Subcutaneous abdominal adipose tissue (tissue), 5 donors: Measurements from ENCODE around the gene EIF4E1B.
"Not testable (repeated sequence)": the region's sequence is repeated elsewhere in the genome, so short reads cannot be mapped to it uniquely, and the experiment has no call there.

ENCODE experiments used
- H3K27ac ChIP-seq: one replicate; pipeline ENCODE4 v1.7.0; 2013; ENCODE audit warnings: low read depth, mild to moderate bottlenecking, inconsistent platforms, low read length, moderate library complexity
- H3K27me3 ChIP-seq, 5 donors: one replicate each; pipeline ENCODE4 v1.7.0; 2013; ENCODE audit warnings: low read length in 5 of 5, inconsistent platforms in 1 of 5; ENCODE audit not compliant: control insufficient read depth in 5 of 5, insufficient read depth in 4 of 5
- H3K36me3 ChIP-seq, 5 donors: one replicate each; pipeline ENCODE4 v1.7.0; 2013; ENCODE audit warnings: low read length in 5 of 5; ENCODE audit not compliant: control insufficient read depth in 5 of 5, insufficient read depth in 5 of 5
- H3K4me1 ChIP-seq, 5 donors: one replicate each; pipeline ENCODE4 v1.7.0; 2013; ENCODE audit warnings: low read length in 5 of 5, mild to moderate bottlenecking in 3 of 5, moderate library complexity in 1 of 5; ENCODE audit not compliant: control insufficient read depth in 5 of 5, insufficient read depth in 5 of 5
- H3K4me3 ChIP-seq, 5 donors: one replicate each; pipeline ENCODE4 v1.7.0; 2013; ENCODE audit warnings: low read length in 5 of 5, low read depth in 1 of 5
- H3K9ac ChIP-seq, 5 donors: one replicate each; pipeline ENCODE4 v1.7.0; 2013; ENCODE audit warnings: low read length in 5 of 5, mild to moderate bottlenecking in 4 of 5, moderate library complexity in 3 of 5
- H3K9me3 ChIP-seq, 5 donors: one replicate each; pipeline ENCODE4 v1.7.0; 2013; ENCODE audit warnings: low read length in 5 of 5; ENCODE audit not compliant: control insufficient read depth in 5 of 5
- donor health status: healthy.
- donor health status: healthy.
- donor health status: healthy.
- donor health status: healthy.
- donor health status: healthy.

EIF4E1B gene

DNA sequence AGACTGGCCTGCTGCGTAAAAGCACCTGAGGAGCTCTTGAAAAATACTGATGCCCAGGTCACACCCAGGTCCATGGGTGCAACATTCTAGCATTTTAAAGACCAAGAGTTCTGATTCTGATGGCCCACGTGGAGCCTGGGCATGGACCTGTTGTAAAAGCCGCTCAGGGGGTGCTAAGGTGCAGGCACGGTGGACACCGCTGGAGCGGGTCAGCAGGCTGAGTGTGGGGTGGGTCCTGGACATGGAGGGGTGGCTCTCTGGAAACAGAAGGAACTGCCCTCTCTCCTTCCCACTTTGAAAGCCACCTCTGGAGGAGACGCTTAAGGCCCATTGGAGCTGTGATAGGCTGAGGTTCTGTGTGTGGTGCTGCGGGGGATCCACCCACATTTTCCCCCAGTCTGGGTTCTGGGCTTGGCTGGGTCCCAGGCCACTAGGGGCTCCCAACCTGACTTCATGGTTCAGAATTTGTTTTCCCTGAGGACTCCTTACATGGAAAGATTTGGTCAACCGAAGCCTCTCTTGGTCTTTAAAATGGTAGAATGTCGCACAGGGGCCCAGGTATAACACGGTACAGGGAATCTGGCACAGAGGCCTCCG, 37.1 kb upstream of the EIF4E1B start:
- H3K36me3 ChIP-seq, result no peaks in the 10 kb centered on the region
- no peaks in the 10 kb centered on the region for H3K9me3 ChIP-seq
- no peak overlapping the region for H3K27ac ChIP-seq
- peaks cover 19 to 30% (median 29%) of the 10 kb centered on the region in 5 donors for H3K27me3 ChIP-seq
- no peak overlapping the region for H3K4me3 ChIP-seq
- H3K9ac ChIP-seq, result no peak overlapping the region
- peaks cover 0 to 12% (median 5%) of the 10 kb centered on the region in 5 donors for H3K4me1 ChIP-seq

DNA sequence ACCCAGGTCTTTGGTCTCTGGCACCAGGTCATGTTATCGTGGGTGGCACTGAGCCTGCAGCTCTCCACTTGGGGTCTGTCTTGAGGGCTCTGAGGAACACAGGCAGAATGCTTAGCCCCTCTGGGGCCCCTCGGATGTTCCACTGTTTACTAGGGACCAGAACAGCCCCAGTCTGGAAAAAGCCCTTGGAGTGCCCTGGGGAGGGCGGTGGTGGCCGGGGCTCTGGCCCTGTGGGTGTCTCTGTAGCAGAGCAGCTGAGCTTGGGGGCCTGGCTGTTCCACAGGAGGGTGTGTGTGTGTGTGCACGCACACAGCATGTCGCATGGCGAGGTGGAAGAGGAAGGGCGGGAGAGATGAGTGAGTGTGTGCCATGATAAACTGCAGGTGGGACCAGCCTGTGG, 35.9 kb upstream of the EIF4E1B start:
- no peak overlapping the region for H3K9ac ChIP-seq
- peaks cover 19 to 36% (median 32%) of the 10 kb centered on the region in 5 donors for H3K27me3 ChIP-seq
- H3K27ac ChIP-seq, result no peak overlapping the region
- no peaks in the 10 kb centered on the region for H3K36me3 ChIP-seq
- no peak overlapping the region for H3K4me3 ChIP-seq
- H3K9me3 ChIP-seq, result no peaks in the 10 kb centered on the region
- peaks cover 0 to 12% (median 5%) of the 10 kb centered on the region in 5 donors for H3K4me1 ChIP-seq

DNA sequence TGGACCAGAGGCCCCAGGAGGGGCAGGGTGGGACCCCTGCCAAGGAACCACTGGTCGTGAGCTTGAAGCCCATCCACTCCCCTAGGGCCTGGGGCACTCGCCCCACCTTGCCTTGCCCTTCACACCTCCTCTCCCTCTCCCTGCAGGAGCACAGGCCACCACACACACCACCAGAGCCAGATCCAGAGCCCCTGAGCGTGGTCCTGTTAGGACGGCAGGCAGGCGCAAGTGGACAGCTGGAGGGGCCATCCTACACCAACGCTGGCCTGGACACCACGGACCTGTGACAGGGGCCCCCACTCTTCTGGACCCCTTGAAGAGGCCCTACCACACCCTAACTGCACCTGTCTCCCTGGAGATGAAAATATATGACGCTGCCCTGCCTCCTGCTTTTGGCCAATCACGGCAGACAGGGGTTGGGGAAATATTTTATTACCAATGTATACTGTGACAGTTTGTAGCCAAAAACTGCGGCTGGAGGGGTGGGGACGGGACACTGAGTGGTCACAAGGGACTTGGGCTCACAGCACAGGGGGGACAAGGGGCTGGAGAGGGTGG, 35.0 kb upstream of the EIF4E1B start:
- Histone ChIP-seq H3K4me3 (no peak overlapping the region), H3K4me1 (peaks cover 0 to 12% (median 5%) of the 10 kb centered on the region in 5 donors), H3K9ac (no peak overlapping the region), H3K36me3 (no peaks in the 10 kb centered on the region), H3K27ac (no peak overlapping the region), H3K9me3 (no peaks in the 10 kb centered on the region), H3K27me3 (peaks cover 19 to 38% (median 32%) of the 10 kb centered on the region in 5 donors)

DNA sequence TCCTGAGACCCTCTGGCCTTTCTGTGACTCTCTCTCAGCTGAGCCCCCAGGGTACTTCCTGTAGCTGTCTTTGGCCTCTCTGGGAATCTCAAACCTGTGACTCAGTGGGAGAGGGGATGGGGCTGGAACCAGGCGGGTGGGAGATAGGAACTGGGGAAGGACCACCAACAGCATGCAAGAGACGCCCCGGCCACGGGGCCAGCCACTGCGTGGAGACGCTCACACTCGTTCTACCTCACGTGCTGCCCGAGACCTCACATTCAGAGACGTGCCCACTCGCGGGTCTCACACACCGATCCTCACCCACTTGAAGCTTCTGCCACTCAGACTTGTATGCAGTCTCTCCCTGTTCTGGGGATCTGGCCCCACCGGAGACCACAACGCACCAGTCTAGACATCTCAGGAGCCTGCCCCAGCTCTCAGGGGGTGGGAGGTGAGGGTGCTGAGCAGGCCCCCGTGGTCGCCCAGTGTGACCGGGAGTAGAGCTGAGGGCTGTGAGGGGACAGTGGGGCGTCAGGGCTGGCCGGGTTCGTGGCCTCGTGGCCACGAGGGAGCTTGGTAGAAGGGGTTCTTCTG, 34.3 kb upstream of the EIF4E1B start:
- no peak overlapping the region for H3K4me3 ChIP-seq
- no peaks in the 10 kb centered on the region for H3K36me3 ChIP-seq
- H3K4me1 ChIP-seq, result peaks cover 0 to 12% (median 5%) of the 10 kb centered on the region in 5 donors
- H3K27me3 ChIP-seq, result peaks cover 19 to 38% (median 32%) of the 10 kb centered on the region in 5 donors
- H3K9me3 ChIP-seq, result no peaks in the 10 kb centered on the region
- no peak overlapping the region for H3K9ac ChIP-seq
- no peak overlapping the region for H3K27ac ChIP-seq

DNA sequence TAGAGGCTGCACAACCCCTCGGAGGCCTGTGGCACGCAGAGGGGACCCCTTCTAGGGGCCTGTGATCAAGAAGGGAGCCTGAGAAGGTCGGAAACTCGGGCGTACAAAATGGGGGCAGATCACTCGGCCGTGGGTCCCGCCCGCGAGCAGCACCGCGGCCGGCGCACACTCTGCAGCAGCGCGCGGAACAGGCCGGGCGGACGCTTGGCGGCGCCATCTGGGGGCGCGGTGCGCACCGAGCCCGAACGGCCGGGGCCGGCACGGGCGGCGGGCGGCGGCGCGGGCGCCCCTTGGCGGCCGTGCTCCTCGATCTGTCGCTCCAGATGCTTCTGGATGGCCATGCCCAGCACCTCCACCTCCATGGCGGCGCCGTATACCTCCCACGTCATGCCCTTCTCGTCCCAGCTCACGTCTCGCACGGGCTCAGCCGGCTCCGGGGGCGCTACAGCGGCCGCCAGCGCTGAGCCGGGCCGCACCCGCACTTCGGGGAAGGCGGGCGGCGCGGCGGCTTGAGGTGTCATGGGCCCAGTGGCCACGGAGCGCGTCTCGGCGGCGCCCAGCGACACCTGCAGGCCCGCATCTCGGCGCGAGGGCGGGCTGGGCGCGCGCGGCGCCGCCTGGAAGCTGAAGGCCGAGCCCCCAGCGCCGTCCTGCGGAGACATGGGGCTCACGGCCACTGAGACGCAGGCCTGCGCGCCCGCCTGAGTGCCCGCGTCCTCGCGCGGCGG, 33.6 kb upstream of the EIF4E1B start:
- Histone ChIP-seq H3K36me3 (no peaks in the 10 kb centered on the region), H3K27ac (no peak overlapping the region), H3K9ac (no peak overlapping the region), H3K4me3 (peak overlapping the region in 2 of 5 donors; percentile 22 to 49), H3K27me3 (peaks cover 19 to 38% (median 32%) of the 10 kb centered on the region in 5 donors), H3K4me1 (peaks cover 0 to 12% (median 5%) of the 10 kb centered on the region in 5 donors), H3K9me3 (no peaks in the 10 kb centered on the region)

GRCh38 chr5:176597417-176598389, 32.8 kb upstream of the EIF4E1B start:
- Histone ChIP-seq H3K27ac (no peak overlapping the region), H3K4me1 (peaks cover 0 to 12% (median 5%) of the 10 kb centered on the region in 5 donors), H3K36me3 (no peaks in the 10 kb centered on the region), H3K9me3 (no peaks in the 10 kb centered on the region), H3K27me3 (peaks cover 19 to 38% (median 32%) of the 10 kb centered on the region in 5 donors), H3K9ac (no peak overlapping the region), H3K4me3 (peak overlapping the region in 2 of 5 donors; percentile 22 to 49)

DNA sequence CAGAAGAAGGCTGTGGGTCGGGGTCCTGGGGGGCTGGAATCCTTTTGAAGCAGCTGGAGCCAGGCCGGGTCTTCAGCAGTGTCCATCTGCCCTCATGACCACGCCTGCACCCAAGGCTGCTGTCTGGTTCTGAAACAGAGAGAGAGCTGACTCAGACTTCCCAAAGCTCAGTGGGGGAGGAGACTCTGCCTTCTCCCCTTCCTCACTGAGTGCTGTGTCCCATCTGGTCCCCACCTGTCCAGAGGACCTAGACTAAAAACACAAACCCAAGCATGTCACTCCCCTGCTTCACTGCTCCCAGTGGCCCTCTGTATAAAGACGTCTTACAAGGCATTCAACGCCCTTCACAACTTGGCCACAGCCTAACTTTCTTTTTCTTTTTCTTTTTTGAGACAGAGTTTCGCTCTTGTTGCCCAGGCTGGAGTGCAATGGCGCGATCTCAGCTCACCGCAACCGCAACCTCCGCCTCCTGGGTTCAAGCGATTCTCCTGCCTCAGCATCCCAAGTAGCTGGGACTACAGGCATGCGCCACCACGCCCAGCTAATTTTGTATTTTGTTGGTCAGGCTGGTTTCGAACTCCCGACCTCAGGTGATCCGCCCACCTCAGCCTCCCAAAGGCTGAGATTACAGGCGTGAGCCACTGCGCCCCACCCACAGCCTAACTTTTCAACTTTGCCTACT, 30.6 kb upstream of the EIF4E1B start:
- H3K9me3 ChIP-seq, H3K9ac ChIP-seq, H3K4me3 ChIP-seq, H3K27ac ChIP-seq, H3K36me3 ChIP-seq: not testable (repeated sequence)
- Histone ChIP-seq H3K4me1 (peaks cover 0 to 12% (median 5%) of the 10 kb centered on the region in 5 donors), H3K27me3 (peaks cover 16 to 32% (median 29%) of the 10 kb centered on the region in 5 donors)

GRCh38 chr5:176601901-176602482, 28.5 kb upstream of the EIF4E1B start:
- H3K4me3 ChIP-seq, result no peak overlapping the region
- H3K9me3 ChIP-seq, result no peaks in the 10 kb centered on the region
- H3K27ac ChIP-seq, result no peak overlapping the region
- H3K4me1 ChIP-seq, result peaks cover 0 to 3% (median 0%) of the 10 kb centered on the region in 5 donors
- H3K9ac ChIP-seq, result no peak overlapping the region
- H3K27me3 ChIP-seq, result peaks cover 6 to 17% (median 12%) of the 10 kb centered on the region in 5 donors
- no peaks in the 10 kb centered on the region for H3K36me3 ChIP-seq

GRCh38 chr5:176603091-176603490, 27.4 kb upstream of the EIF4E1B start:
- H3K4me1 ChIP-seq, result no peaks in the 10 kb centered on the region
- H3K27ac ChIP-seq, result no peak overlapping the region
- H3K4me3 ChIP-seq, result no peak overlapping the region
- peaks cover 0 to 12% (median 6%) of the 10 kb centered on the region in 5 donors for H3K27me3 ChIP-seq
- H3K36me3 ChIP-seq, result no peaks in the 10 kb centered on the region
- no peak overlapping the region for H3K9ac ChIP-seq
- no peaks in the 10 kb centered on the region for H3K9me3 ChIP-seq
